Glutamatergic neuron (in vitro differentiated cells): Measurements from ENCODE around the gene FHIT. TPM values are rescaled to one million over a fixed set of nuclear protein-coding genes. Genes with fewer than 3 reads are reported as not detected.

ENCODE experiments used
- DNase-seq: peaks from one replicate; pipeline ENCODE4 v3.0.0; 2022
- H3K27ac Mint-ChIP-seq: one replicate; pipeline ENCODE4 v1.8.0; 2020; ENCODE audit warnings: mild to moderate bottlenecking, mixed read lengths, inconsistent platforms; ENCODE audit not compliant: unreplicated experiment
- H3K27me3 Mint-ChIP-seq: one replicate; pipeline ENCODE4 v1.8.0; 2020; ENCODE audit warnings: mild to moderate bottlenecking, moderate library complexity, mixed read lengths, inconsistent platforms; ENCODE audit not compliant: unreplicated experiment
- H3K36me3 Mint-ChIP-seq: one replicate; pipeline ENCODE4 v1.8.0; 2020; ENCODE audit warnings: mild to moderate bottlenecking, mixed read lengths, inconsistent platforms; ENCODE audit not compliant: unreplicated experiment
- H3K4me1 Mint-ChIP-seq: one replicate; pipeline ENCODE4 v1.8.0; 2020; ENCODE audit warnings: mild to moderate bottlenecking, low read depth, mixed read lengths, inconsistent platforms; ENCODE audit not compliant: unreplicated experiment
- H3K4me3 Mint-ChIP-seq: one replicate; pipeline ENCODE4 v1.8.0; 2020; ENCODE audit warnings: mild to moderate bottlenecking, mixed read lengths, inconsistent platforms; ENCODE audit not compliant: unreplicated experiment
- H3K9me3 Mint-ChIP-seq: one replicate; pipeline ENCODE4 v1.8.0; 2020; ENCODE audit warnings: mild to moderate bottlenecking, moderate library complexity, mixed read lengths, inconsistent platforms; ENCODE audit not compliant: unreplicated experiment
- CTCF ChIP-seq: fragments of 200-600 bp; sonication (generic); IDR thresholded peaks from one replicate; pipeline ENCODE4 v1.5.0; 2021; ENCODE audit not compliant: partially characterized antibody, unreplicated experiment
- total RNA-seq: library from RNA; stranded (reverse); fragmentation: NEBNext Ultra II Directional; extraction: Animal tissue kit (Norgen Biotek cat#: 25700); gene quantifications from one replicate; pipeline ENCODE4 v1.2.1, GENCODE V29; 2021; ENCODE audit not compliant: unreplicated experiment

Gene FHIT
- total RNA-seq, 1 donor from 2014 or later = 15.2 TPM

GRCh38 chr3:60417576-60417975 lies 833.7 kb downstream of the FHIT start:
- DNase-seq = no peak
- Mint-ChIP-seq H3K36me3 (peaks cover 4% of the 10 kb centered on the region), H3K4me1 (peaks cover 18% of the 10 kb centered on the region), H3K9me3 (no peaks in the 10 kb centered on the region), H3K4me3 (peak overlapping the region; percentile 40), H3K27me3 (no peaks in the 10 kb centered on the region), H3K27ac (peak overlapping the region; percentile 70)
- no peak for TF ChIP-seq CTCF

- DNase-seq = no peak
- Mint-ChIP-seq H3K27me3 (no peaks in the 10 kb centered on the region), H3K9me3 (peaks cover 1% of the 10 kb centered on the region), H3K4me3 (no peak overlapping the region), H3K4me1 (peaks cover 11% of the 10 kb centered on the region), H3K27ac (no peak overlapping the region), H3K36me3 (peaks cover 4% of the 10 kb centered on the region)
- TF ChIP-seq CTCF = no peak
Measured at GRCh38 chr3:60414011-60414410, 837.2 kb downstream of the FHIT start.

GRCh38 chr3:60413551-60413950 lies 837.7 kb downstream of the FHIT start:
- Mint-ChIP-seq H3K9me3 (peaks cover 1% of the 10 kb centered on the region), H3K4me3 (no peak overlapping the region), H3K27me3 (no peaks in the 10 kb centered on the region), H3K36me3 (peaks cover 4% of the 10 kb centered on the region), H3K27ac (no peak overlapping the region), H3K4me1 (peaks cover 9% of the 10 kb centered on the region)
- DNase-seq = no peak
- no peak for TF ChIP-seq CTCF

GRCh38 chr3:60403866-60404265 lies 847.4 kb downstream of the FHIT start:
- no peak for TF ChIP-seq CTCF
- DNase-seq = no peak
- Mint-ChIP-seq H3K9me3 (no peaks in the 10 kb centered on the region), H3K27me3 (no peaks in the 10 kb centered on the region), H3K27ac (no peak overlapping the region), H3K36me3 (no peaks in the 10 kb centered on the region), H3K4me1 (no peaks in the 10 kb centered on the region), H3K4me3 (no peak overlapping the region)

GRCh38 chr3:60402931-60403330 lies 848.3 kb downstream of the FHIT start:
- Mint-ChIP-seq H3K27ac (no peak overlapping the region), H3K4me3 (no peak overlapping the region), H3K27me3 (no peaks in the 10 kb centered on the region), H3K4me1 (no peaks in the 10 kb centered on the region), H3K36me3 (no peaks in the 10 kb centered on the region), H3K9me3 (no peaks in the 10 kb centered on the region)
- no peak for DNase-seq
- TF ChIP-seq CTCF = no peak
